ENCODE data around the gene TAF12.
"Not testable (repeated sequence)": the region's sequence is repeated elsewhere in the genome, so short reads cannot be mapped to it uniquely, and the experiment has no call there.

Gene TAF12, protein sequence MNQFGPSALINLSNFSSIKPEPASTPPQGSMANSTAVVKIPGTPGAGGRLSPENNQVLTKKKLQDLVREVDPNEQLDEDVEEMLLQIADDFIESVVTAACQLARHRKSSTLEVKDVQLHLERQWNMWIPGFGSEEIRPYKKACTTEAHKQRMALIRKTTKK

GRCh38 chr1:28642847-28643635, at the start of gene TAF12:
Gene TAF12, minus strand, starts transcription at chr1:28643067. Its CDS starts 20,986 bp downstream, at chr1:28622081.
- no peaks in the 10 kb centered on the region for H3K9me3 Mint-ChIP-seq
- peaks cover 66% of the 10 kb centered on the region for H3K4me1 Mint-ChIP-seq (ENCODE audit: low read depth)
- H3K36me3 Mint-ChIP-seq (ENCODE audit: low read depth) = peaks cover 7% of the 10 kb centered on the region
- peak within 1 kb of the TSS; percentile 97 for H3K27ac Mint-ChIP-seq
- H3K4me3 Mint-ChIP-seq = peak within 1 kb of the TSS; percentile 99
- no peaks in the 10 kb centered on the region for H3K27me3 Mint-ChIP-seq

DNA sequence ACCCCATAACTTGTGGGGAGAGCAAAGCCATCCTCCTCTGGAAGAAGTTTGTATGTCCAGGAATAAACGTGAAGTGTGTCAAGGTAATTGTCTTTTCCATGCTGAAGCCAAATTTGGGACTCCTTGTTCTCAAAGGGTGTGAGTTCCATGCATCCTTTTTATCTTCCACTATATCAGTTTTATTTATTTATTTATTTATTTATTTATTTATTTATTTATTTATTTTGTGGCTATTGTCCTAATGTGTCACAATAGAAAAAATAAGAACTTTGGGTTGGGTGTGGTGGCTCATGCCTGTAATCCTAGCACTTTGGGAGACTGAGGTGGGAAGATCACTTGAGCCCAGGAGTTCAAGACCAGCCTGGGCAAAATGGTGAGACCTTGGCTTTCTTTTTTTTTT, 48.8 kb upstream of the TAF12 start:
- H3K27me3 Mint-ChIP-seq; H3K4me3 Mint-ChIP-seq; H3K27ac Mint-ChIP-seq; H3K4me1 Mint-ChIP-seq (ENCODE audit: low read depth); H3K9me3 Mint-ChIP-seq: not testable (repeated sequence)
- peaks cover 36% of the 10 kb centered on the region for H3K36me3 Mint-ChIP-seq (ENCODE audit: low read depth)

GRCh38 chr1:28684937-28685336, 42.1 kb upstream of the TAF12 start:
- H3K27me3 Mint-ChIP-seq = no peaks in the 10 kb centered on the region
- no peaks in the 10 kb centered on the region for H3K4me1 Mint-ChIP-seq (ENCODE audit: low read depth)
- no peak overlapping the region for H3K4me3 Mint-ChIP-seq
- H3K27ac Mint-ChIP-seq = no peak overlapping the region
- no peaks in the 10 kb centered on the region for H3K9me3 Mint-ChIP-seq
- H3K36me3 Mint-ChIP-seq (ENCODE audit: low read depth) = peaks cover 51% of the 10 kb centered on the region

DNA sequence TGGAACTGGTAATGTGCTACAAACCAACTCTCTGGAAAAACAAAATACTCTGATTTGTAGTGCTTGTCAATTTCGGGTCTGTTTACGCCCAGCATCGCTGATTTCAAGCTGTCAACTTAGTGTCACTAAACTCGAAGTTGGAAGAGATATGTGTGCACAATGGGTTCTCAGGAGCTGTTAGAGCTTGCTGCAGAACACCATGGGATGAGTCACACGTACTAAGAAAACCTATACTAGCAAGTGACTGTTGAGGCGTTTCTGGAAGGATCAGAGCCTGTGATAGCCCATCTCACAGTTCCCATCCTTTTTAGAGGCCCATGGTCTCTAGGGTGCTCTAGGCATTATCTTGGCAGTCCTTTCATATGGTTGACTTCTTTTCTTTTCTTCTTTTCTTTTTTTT, 40.0 kb upstream of the TAF12 start:
- Mint-ChIP-seq H3K36me3 (ENCODE audit: low read depth) (peaks cover 46% of the 10 kb centered on the region), H3K27ac (no peak overlapping the region), H3K27me3 (no peaks in the 10 kb centered on the region), H3K4me1 (ENCODE audit: low read depth) (no peaks in the 10 kb centered on the region), H3K9me3 (no peaks in the 10 kb centered on the region), H3K4me3 (no peak overlapping the region)

- no peaks in the 10 kb centered on the region for H3K27me3 Mint-ChIP-seq
- H3K4me3 Mint-ChIP-seq = no peak overlapping the region
- H3K4me1 Mint-ChIP-seq (ENCODE audit: low read depth) = peaks cover 3% of the 10 kb centered on the region
- H3K9me3 Mint-ChIP-seq = no peaks in the 10 kb centered on the region
- H3K27ac Mint-ChIP-seq = no peak overlapping the region
- peaks cover 36% of the 10 kb centered on the region for H3K36me3 Mint-ChIP-seq (ENCODE audit: low read depth)
These were observed 37.3 kb upstream of the TAF12 start for GRCh38 chr1:28680151-28680550.

DNA sequence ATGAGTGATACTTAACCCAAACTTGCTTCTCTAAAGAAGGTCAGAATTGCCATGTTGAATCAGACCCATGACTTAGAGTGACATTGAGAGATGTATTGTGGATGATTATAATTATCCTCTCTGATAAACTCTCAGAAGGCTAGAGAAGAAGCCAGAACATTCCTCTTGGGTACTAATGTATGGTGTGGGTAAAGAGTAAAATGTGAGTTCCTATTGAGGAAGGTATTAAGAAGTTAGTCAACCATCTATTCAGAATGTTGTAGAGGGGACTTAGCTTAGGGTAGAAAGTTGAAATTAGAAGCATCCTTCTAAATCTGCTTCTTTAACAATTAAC, 33.0 kb upstream of the TAF12 start:
- peaks cover 8% of the 10 kb centered on the region for H3K36me3 Mint-ChIP-seq (ENCODE audit: low read depth)
- H3K4me1 Mint-ChIP-seq (ENCODE audit: low read depth) = peaks cover 5% of the 10 kb centered on the region
- H3K4me3 Mint-ChIP-seq = no peak overlapping the region
- H3K27ac Mint-ChIP-seq = no peak overlapping the region
- H3K27me3 Mint-ChIP-seq = no peaks in the 10 kb centered on the region
- H3K9me3 Mint-ChIP-seq = no peaks in the 10 kb centered on the region

GRCh38 chr1:28672971-28673370, 30.1 kb upstream of the TAF12 start:
- not testable (repeated sequence) for H3K4me3 Mint-ChIP-seq; H3K9me3 Mint-ChIP-seq; H3K36me3 Mint-ChIP-seq (ENCODE audit: low read depth); H3K27me3 Mint-ChIP-seq; H3K27ac Mint-ChIP-seq
- peaks cover 16% of the 10 kb centered on the region for H3K4me1 Mint-ChIP-seq (ENCODE audit: low read depth)

GRCh38 chr1:28671254-28671780, 28.4 kb upstream of the TAF12 start:
- Mint-ChIP-seq H3K4me1 (ENCODE audit: low read depth) (peaks cover 18% of the 10 kb centered on the region), H3K9me3 (no peaks in the 10 kb centered on the region), H3K4me3 (no peak overlapping the region), H3K36me3 (ENCODE audit: low read depth) (peaks cover 8% of the 10 kb centered on the region), H3K27ac (no peak overlapping the region), H3K27me3 (no peaks in the 10 kb centered on the region)

- Mint-ChIP-seq H3K9me3 (no peaks in the 10 kb centered on the region), H3K4me3 (peak overlapping the region; percentile 92), H3K4me1 (ENCODE audit: low read depth) (peaks cover 15% of the 10 kb centered on the region), H3K36me3 (ENCODE audit: low read depth) (peaks cover 4% of the 10 kb centered on the region), H3K27me3 (no peaks in the 10 kb centered on the region), H3K27ac (peak overlapping the region; percentile 97)
These were observed 26.3 kb upstream of the TAF12 start for GRCh38 chr1:28668956-28669723.

DNA sequence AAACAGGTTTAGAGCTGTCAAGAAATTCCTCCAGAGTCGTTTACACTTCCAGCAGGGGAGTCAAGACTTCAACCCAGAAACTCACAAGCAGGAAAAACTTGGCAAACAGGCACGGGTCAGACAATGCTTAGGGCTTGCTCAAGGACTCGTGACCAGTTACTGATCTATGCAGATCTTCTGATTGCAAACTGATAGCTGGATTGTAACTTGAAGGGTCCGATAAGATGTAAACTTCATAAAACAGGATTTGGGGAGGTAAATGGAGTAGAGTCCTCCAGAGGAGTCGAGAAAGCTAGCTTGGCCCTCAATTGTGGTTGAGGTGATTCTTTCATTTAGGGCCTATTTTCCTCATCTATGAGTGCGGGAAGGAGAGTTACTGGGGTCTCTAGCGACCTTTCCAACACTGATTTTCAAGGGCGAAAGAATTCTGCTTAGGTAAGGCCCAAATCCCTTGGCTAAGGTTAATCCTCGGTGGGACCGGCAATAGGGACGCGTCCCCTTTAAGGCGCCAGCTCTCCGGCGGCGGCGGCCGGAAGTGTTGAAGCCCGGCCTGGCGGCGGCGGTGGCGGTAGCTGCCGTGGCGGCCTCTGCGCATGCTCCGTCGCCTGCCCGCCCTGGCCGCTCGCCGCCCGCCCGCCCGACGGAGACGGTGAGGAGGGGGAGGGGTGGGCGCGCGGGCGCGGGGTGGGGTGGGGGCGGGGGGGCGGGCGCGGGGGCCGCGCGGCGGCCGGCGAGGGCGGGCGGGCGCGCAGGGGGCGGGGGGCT, 25.5 kb upstream of the TAF12 start, which contains the start of gene GMEB1:
Gene GMEB1 (plus strand): TSS at position 594 of the 765 bp plus-strand sequence. CDS start 14,829 bp downstream, outside the sequence.
- peak within 1 kb of the TSS; percentile 98 for H3K27ac Mint-ChIP-seq
- H3K36me3 Mint-ChIP-seq (ENCODE audit: low read depth) = peaks cover 4% of the 10 kb centered on the region
- peaks cover 15% of the 10 kb centered on the region for H3K4me1 Mint-ChIP-seq (ENCODE audit: low read depth)
- peak within 1 kb of the TSS; percentile 92 for H3K4me3 Mint-ChIP-seq
- H3K27me3 Mint-ChIP-seq = no peaks in the 10 kb centered on the region
- H3K9me3 Mint-ChIP-seq = no peaks in the 10 kb centered on the region

DNA sequence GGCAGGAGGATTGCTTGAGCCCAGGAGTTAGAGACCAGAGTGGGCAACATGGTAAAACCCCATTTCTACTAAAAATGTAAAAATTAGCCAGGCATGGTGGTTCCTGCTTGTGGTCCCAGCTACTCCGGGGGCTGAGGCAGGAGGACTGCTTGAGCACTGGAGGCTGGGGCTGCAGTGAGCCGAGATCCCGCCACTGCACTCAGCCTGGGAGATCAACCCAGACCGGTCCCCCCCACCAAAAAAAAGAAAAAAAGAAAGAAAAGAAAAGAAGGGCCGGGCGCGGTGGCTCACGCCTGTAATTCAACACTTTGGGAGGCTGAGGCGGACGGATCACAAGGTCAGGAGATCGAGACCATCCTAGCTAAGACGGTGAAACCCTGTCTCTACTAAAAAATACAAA, 23.9 kb upstream of the TAF12 start:
- H3K4me1 Mint-ChIP-seq (ENCODE audit: low read depth) = peaks cover 15% of the 10 kb centered on the region
- H3K27ac Mint-ChIP-seq = no peak overlapping the region
- no peaks in the 10 kb centered on the region for H3K36me3 Mint-ChIP-seq (ENCODE audit: low read depth)
- no peaks in the 10 kb centered on the region for H3K9me3 Mint-ChIP-seq
- no peak overlapping the region for H3K4me3 Mint-ChIP-seq
- H3K27me3 Mint-ChIP-seq = no peaks in the 10 kb centered on the region

- Mint-ChIP-seq H3K4me3 (no peak overlapping the region), H3K9me3 (no peaks in the 10 kb centered on the region), H3K27me3 (no peaks in the 10 kb centered on the region), H3K4me1 (ENCODE audit: low read depth) (peaks cover 5% of the 10 kb centered on the region), H3K27ac (no peak overlapping the region), H3K36me3 (ENCODE audit: low read depth) (no peaks in the 10 kb centered on the region)
These were observed 21.1 kb upstream of the TAF12 start for GRCh38 chr1:28663871-28664470.

GRCh38 chr1:28656335-28656734, 13.5 kb upstream of the TAF12 start:
- no peaks in the 10 kb centered on the region for H3K36me3 Mint-ChIP-seq (ENCODE audit: low read depth)
- no peaks in the 10 kb centered on the region for H3K27me3 Mint-ChIP-seq
- H3K27ac Mint-ChIP-seq = no peak overlapping the region
- H3K9me3 Mint-ChIP-seq = no peaks in the 10 kb centered on the region
- no peaks in the 10 kb centered on the region for H3K4me1 Mint-ChIP-seq (ENCODE audit: low read depth)
- H3K4me3 Mint-ChIP-seq = no peak overlapping the region
